Measurements from ENCODE around the gene CRLF2.
"Not testable (repeated sequence)": the region's sequence is repeated elsewhere in the genome, so short reads cannot be mapped to it uniquely, and the experiment has no call there.

The CRLF2 gene

DNA sequence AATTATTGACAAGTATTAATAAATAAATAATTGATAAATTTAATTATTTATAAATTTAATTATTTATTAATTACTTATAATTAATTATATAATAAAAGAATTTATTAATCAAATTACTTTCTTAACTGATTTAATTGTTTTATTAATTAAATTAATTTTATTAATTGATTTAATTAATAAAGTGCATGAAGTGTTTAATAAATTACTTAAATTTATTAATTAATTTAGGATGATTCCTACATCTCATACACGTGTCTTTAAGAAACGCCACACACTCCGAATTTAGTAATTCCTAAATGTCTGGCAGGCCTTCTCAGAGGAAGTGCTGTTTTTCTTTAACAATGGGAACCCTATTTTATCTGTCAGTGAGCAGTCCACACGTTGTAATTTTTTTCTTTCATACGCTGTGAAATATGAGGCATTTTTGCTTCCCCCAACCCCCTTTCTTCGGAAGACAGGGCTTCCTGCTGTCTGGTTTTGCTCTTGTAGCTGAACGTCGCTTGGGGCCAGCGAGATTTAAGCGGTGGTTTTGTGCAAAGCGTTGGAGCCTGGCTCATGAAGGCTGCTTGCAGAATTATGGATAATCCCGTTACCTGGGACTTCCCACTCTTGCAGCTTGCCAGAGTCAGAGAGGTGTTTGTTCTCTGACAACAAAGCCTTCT, 46.8 kb downstream of the CRLF2 start:
- no peak for DNase-seq

DNA sequence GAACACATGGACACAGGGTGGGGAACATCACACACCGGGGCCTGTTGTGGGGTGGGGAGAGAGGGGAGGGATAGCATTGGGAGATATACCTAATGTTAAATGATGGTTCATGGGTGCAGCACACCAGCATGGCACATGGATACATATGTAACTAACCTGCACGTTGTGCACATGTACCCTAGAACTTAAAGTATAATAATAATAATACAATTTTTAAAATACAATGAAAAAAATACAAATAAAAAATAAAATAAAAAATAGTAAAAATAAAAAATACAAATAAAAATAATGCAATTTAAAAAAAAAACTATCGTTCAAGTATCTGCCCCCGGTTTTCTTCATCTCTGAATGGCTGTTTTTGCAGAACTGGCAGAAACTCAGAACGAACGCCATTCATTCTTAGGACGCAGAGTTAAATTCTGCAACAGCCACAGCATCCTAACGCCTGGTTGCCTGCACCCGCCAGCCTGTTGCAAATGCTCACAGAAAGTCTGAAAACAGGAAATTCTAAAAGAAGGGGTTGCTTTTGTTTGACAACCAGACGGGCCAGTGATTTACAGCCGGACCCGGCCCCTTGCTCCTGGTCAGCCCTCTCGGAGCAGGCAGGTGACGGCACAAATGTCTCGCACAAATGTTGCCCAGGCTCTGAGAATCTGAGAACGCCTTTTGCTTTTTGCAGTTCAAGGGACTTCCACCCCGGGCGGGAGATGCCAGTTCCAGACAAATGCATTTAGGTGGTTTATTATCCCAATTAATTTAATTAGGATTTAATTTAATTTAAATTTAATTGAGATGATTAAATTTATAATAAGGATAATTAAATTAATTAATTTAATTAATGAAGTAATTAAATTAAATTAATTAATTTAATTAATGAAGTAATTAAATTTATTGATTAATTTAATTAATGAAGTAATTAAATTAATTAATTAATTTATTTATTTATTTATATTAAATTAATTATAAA, 47.8 kb downstream of the CRLF2 start:
- DNase-seq = no peak

DNA sequence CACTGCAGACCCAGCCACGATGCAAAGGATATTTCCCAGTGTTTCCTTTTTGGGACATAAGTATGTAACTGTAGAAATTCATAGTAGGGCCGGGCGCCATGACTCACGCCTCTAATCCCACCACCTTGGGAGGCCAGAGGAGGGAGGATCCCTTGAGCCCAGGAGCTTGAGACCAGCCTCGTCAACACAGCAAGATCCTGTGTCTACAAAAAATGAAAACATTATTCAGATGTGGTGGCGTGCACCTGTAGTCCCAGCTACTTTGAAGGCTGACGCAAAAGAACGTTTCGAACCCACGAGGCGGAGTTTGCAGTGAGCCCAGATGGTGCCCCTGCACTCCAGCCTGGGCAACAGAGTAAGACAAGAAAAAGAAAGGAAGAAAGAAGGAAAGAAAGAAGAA, 49.2 kb downstream of the CRLF2 start:
- no peak for DNase-seq

DNA sequence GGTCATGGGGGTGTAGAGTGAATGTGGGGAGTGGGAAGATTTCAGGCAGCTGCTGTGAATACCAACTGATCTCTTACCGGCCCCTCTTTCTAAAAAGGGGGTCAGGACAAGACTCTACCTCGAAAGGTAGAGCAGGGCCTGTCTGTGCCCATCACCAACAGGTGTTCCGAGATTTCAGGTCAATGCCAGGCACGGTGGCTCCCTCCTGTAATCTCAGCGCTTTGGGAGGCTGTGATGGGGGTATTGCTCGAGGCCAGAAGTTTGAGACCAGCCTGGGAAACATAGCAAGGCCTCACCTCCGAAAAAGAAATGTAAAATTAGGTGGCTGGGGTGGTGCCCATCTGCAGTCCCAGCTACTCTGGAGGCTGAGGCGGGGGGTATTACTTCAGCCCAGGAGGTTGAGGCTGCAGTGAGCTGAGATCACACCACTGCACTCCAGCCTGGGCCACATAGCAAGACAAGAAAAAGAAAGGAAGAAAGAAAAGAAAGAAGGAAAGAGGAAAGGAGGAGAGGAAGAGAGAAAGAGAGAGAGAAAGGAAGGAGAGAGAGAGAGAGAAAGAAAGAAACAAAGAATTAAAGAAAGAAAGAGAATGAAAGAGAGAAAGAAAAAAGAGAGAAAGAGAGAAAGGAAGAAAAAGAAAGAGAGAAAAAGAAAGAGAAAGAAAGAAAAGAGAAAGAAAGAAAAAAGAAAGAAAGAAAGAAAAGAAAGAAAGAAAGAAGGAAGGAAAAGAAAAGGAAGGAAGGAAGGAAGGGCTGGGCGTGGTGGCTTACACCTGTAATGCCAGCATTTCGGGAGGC, 50.1 kb downstream of the CRLF2 start:
- no peak for DNase-seq

DNA sequence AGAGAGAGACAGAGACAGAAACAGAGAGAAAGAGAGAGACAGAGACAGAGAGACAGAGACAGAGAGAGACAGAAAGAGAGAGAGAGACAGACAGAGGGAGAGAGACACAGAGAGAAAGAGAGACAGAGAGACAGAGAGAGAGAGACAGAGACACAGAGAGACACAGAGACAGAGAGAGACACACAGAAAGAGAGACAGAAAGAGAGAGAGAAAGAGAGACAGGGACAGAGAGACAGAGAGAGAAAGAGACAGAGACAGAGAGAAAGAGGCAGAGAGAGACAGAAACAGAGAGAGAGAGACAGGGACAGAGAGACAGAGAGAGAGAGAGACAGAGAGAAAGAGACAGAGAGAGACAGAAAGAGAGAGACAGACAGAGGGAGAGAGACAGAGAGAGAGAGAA, 52.9 kb downstream of the CRLF2 start:
- no peak for DNase-seq

DNA sequence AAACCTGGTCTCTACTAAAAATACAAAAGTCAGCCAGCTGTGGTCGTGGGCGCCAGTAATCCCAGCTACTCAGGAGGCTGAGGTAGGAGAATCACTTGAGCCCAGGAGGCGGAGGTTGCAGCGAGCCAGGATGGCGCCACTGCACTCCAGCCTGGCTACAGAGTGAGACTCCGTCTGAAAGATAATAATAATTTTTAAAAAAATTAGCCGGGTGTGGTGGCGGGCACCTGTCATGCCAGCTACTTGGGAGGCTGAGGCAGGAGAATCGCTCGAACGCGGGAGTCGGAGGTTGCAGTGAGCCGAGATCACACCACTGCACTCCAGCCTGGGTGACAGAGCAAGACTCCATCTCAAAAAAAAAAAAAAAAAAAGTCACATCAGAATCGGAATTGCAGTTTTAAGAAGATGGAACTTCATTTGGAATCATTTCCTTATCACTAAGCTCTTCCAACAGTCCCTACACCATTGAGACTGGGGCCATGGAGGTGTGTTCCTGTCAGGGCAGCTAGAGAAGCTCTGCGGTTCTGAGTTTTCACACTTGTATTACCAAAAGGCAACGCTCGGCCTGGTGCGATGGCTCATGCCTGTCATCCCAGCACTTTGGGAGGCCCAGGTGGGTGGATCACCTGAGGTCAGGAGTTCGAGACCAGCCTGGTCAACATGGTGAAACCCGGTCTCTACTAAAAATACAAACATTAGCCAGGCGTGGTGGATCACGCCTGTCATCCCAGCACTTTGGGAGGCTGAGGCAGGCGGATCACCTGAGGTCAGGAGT, 55.6 kb downstream of the CRLF2 start:
- DNase-seq = not testable (repeated sequence)

DNA sequence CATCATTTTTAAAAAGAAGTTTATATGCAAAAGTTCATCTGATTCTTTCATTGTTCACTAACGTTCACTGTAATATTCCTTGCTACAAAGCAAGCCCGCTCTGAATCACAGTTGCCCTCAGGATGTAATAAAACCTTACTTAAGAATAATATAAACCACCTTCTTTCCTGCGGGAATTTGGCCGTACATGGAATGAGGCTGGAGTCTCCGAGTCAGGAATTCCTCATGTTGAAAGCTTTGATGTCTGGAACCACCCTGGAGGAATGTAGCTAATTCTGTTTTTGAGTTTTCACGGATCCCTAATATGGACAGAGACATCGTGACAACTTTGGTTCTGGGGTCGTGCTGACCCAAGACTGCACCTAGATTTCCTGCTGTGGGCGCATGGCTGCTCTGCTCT, 58.5 kb downstream of the CRLF2 start:
- no peak for DNase-seq

DNA sequence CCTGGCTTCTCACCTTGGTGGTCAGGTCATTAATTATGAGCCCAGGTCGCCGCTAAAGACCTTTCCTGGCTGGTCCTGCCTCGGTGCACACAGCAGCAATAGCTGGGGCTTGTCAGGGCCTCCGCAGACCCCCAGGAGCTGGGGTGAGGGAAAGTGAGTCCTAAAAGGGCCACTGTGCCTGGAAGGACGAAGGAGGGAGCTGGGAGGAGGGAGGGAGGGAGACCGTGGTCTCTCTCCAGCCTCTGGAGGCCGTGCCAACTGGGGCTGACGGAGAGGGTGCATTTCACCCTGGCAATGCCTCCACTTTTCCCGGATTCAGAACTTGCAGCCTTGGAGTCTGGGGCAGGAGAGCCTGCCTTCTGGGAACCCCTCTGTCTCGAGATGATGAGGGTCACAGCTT, 60.4 kb downstream of the CRLF2 start:
- DNase-seq = no peak

DNA sequence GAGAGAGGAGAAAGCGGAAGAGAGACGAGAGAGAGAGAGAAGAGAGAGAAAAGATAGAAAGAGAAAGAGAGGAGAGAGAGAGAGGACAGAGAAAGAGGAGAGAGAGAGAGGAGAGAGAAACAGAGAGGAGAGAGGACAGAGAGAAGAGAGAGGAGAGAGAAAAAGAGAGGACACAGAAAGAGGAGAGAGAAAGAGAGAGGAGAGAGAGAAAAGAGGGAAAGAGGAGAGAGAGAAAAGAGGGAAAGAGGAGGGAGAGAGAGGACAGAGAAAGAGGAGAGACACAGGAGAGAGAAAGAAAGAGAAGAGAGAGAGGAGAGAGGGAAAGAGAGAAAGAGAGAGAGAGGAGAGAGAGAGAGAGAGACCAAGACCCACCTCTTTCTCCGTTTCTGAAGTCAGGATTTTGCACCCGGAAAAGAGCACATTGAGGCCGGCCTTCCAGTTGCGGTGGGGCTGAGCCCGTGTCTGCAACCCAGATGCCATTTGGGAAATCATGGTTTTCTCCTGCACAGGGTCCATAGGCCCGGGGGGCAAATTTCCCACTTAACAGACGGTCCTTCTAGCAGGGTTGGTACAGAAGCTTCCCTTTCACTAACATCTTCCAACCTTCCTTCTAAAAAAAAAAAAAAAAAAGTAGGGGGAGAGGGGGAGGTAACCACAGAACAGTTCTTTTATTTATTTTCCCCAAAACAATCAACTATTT, 60.9 kb downstream of the CRLF2 start:
- no peak for DNase-seq

DNA sequence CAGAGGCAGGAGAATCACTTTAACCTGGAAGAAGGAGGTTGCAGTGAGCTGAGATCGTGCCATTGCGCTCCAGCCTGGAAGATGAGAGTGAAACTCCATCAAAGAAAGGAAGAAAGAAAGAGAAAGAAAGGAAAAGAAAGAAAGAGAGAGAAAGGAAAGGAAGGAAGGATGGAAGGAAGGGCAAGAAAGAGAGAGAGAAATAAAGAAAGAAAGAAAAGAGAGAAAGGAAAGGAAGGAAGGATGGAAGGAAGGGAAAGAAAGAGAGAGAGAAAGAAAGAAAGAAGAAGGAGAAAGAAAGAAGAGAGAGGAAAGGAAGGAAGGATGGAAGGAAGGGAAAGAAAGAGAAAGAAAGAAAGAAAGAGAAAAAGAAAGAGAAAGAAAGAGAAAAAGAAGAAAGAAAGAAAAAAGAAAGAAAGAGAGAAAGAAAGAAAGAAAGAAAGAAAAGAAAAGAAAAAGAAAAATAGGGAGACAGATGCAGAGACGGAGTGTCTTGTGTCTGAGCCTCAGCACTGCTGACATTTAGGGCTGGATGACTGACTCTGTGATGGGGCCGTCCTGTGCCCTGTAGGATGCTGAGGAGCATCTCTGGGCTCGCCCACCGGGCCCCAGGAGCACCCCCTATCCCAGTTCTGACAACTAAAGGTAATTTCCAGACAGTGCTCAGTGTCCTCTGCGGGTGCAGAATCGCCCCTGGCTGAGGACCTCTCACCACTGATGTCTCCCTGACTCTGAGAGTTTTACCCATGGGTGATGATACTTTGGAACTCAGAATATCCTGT, 61.7 kb downstream of the CRLF2 start:
- no peak for DNase-seq

DNA sequence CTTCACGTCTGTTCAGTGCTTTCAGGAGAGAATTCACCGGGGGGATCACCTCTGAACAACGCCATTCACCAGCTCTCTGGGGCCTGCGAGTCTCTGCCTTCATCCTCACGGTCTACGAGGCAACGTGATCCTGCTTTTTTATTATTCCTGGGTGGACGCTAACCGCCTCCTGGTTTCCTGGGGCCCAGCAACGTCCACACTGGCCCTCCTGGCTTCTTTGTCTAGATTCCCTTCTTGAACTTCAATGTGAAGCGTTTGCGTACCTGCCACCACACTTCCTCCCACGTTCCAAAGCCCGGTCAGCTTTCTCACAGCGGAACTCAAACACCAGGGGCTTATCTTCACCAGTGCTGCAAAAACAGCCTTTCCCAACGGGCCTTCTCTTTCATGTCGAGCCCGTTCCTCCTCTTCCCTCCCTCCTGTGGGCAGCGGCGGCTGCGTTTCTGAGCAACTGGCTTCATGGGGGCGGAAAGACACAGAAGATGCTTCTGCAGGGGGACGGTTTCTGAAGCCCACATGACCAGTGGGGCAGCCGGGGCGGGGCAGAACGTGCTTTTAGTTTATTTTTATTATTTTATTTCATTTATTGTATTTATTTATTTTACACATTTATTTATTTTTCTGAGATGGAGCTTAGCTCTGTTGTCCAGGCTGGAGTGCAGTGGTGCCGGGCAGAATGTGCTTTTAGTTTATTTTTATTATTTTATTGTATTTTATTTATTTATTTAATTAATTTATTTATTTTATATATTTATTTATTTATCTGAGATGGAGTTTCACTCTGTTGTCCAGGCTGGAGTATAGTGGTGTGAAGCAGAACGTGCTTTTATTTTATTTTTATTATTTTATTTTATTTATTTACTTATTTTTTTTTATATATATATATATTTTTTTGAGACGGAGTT, 64.6 kb downstream of the CRLF2 start:
- DNase-seq = no peak

DNA sequence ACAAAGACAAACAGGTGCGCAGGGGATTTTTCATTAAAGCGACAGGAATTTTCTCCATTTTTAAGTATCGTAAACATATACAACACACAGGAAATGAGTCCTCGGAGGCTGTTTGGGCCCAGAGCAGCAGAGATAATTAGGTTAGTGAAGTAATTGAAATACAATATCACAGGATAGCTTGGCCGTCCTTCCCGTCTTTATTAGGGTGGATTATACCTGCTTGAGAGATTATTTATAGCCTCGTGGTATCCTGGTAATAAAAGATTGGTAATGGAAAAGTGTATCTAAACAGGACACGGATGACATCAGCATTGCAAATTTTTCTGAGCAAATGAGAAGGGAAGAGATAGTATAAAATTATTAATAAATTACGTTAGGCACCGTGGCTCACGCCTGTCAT, 68.2 kb downstream of the CRLF2 start:
- no peak for DNase-seq
